HG02884 (cell line): ENCODE measurements around the gene IMMP2L.
"Not testable (repeated sequence)": the region's sequence is repeated elsewhere in the genome, so short reads cannot be mapped to it uniquely, and the experiment has no call there.

Experiments used
- ATAC-seq: cut with Tn5 transposase; IDR thresholded peaks from one replicate; pipeline ENCODE4 v1.9.1; 2021; ENCODE audit warnings: mild to moderate bottlenecking, moderate library complexity; ENCODE audit not compliant: unreplicated experiment

The IMMP2L gene

DNA sequence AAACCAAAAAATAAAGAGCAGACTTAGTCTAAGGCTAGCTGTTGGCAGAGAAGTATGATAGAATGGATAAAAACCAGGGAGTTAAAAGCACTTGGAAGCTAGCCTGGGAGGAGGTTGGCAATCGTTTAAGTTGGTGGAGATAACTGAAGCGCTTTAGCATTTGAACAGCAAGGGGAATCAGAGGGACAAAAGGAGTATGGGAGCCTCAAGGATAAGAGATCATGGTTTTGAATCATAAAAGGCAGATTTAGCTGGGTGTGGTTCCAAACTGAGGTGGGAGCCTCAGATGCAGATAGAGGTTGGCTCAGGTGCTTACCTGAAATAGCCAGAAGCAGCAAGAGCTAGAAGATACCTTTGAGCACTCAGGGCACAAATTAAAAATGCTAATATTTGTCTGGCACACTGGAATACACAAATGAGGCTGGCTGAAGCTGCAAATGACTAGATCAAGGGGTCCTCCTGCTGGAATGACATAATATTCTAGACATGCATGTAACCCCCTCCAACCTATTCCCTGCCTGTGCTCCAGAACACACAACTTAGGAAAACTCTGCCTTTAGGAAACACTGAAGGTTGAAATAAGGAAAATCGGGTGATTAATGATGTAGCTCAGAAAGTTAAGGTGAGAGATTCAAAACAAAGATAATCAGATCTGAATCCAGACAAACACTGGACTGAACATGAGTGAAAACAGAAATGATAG lies 843.6 kb downstream of the IMMP2L start:
- no peak for ATAC-seq

DNA sequence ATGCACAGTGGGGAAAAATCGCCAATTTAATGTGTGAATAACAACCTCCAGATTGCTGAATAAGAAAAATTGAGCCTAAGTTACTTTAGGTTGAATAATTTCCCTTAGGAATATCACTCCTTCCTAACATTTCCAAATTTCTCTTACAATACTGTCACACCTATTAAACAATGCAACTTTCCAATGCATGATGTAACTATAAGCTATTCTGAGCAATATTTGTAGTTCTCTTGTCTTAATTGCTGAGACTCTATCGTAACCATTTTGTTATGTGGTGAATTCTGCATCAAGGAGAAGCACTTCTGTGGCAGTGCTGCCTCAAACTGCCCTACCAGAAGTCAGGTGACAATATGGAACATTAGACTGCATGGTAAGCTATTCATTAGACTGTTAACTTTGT lies 858.1 kb downstream of the IMMP2L start:
- ATAC-seq: no peak

DNA sequence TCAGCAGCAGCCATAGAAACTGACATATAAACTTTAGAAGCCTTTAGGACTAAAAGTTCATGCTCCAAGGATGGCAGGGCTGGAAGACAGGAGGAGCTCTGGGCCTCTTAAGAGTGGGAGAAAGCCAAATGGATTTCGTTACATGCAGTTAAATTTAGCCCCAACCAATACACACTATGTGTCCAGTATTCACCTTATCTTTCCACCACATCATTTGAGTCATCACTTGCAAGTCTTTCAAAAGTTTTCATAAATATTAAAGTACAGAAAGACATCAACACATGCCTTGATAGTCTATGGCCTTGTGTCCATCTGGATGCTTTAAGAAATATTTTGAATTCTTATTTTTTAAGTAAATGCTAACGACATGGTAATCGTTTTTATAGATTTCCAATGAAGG lies 863.7 kb downstream of the IMMP2L start:
- ATAC-seq: no peak

DNA sequence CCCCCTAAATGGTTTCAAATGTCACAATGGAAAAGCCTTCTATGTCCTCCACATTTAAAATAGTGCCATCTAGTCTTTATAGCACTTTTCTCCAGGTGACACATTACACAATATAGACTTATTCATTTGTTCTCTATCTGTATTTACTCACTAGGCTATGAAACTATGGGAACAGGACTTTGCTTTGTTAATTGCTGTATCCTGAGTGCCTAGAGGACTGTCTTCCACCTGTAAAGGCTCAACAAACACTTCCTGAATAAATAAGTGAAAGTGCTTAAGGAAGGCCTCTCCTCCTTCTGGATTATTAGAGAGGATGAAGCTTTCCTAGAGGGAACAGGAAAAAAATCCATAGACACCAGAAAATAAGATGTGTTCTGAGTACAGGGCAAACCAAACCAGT lies 868.9 kb downstream of the IMMP2L start:
- ATAC-seq: no peak

DNA sequence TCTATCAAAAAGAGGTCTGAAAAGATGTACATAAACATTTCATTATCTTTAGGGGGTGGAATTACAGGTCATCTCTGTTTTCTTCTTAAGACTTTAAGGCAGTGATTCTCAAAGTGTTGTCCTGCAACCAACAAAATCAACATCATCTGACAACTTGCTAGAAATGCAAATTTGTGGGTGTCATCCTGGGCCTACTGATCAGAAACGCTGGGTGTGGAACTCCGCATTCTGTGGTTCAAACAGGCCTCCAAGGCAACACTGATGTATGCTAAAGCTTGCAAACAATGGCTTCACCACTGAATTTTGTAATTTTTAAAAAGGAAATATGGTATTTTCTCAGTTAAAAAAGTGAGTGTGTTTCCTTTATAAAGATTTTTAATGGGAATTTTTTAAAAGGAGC lies 873.4 kb downstream of the IMMP2L start:
- ATAC-seq: no peak

DNA sequence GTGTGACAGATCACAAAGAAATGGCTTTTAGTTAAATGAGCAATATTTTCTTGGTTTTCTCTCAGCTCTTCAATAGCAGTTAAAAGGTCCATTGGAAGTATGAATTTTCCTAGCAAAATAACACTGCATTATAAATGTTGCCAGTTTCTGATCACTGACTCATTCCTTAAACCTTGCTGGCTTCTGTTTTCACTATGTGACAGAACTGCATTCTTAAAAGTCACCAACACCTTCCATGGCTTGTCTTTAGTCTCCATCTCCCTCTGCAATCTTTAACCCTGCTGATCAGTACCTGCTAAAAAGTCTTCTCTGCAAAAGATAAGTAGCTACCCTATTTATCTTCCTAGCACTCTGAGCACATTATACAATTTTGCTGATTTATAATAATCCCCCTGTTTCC lies 876.4 kb downstream of the IMMP2L start:
- ATAC-seq: no peak

DNA sequence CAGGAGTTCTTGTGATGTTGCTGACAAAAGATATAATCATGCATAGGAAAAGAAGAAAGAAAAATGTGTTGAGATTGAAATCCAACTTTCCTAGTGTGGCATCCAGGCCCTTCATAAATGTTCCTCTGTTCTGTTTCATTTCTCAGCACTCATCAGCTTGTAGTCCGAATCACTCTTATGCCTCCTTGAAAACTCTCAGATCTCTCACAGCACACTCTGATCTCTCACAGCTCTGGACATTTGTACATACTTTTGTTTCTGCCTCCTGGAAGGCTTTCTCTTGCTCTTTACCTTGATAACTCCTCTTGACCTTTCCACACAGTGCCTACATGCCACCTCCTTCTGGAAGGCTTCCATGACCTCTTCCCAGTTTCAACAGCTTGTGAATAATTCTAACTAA lies 880.4 kb downstream of the IMMP2L start:
- ATAC-seq: no peak

DNA sequence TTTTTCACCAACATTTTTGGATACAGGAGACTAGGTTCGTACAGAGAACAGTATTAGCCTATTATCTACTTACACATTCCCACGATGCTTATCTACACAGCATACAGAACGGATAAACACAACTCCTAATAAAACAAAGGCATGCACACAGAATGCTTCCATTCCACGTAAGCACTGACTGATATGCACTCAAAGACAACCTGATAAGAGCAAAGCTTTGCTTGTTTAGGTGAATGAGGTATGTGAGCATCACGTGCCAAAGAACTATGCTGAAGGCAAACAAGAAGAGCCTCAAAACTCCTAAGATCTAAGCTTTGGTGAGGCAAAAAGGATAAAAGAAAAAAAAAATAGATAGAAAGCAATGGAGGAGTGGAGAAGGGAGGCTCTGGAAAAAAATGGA lies 884.9 kb downstream of the IMMP2L start:
- no peak for ATAC-seq

DNA sequence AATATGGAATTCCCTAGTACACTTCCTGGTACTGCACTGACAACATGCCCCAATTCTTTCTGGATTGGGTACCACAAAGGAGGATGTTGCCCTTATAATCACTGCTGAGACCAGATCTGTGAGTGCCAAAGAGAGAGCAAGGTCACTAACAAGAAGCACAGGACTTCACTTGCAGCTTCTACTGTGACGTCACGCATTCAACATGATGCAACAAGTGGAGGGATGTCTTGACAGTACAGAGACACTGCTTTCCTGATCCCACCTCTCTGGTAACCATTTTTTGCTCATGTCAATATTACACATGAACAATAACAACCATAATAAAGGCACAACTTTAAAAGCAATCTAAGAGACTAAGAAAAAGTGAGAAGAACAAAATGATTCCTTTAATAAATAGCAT lies 885.5 kb downstream of the IMMP2L start:
- no peak for ATAC-seq

DNA sequence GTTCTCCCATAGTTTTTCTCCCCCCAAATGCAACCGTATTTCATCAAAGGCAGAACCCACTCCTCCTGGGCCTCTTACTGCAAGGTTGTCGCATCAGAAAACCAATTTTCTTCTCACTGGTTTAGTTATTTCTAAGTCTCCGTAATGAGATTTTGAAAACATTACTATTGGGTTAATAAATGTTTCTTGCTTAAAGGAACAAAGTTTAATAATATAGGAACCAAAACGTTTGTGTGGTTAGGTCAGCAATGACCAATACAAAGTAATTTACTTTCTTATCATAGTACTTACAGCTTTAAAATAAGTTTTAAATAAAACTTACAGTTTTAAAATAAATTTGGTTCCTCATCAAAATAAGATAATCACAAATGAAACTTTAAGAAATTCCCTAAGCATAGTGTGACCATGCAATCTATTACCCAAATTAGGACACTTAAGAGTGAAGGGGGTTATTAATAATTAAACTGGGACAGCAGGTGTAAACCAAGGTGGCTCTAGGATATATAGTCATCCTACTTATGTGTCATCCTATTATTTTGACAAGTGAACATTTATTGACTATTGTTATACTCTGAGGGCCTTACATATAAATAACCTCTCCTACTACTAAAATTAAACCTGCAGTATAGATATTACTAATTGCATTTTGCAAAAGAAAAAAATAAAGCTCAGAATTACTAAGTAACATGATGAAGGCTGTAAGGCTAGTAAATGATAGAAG lies 886.7 kb downstream of the IMMP2L start:
- ATAC-seq: no peak

DNA sequence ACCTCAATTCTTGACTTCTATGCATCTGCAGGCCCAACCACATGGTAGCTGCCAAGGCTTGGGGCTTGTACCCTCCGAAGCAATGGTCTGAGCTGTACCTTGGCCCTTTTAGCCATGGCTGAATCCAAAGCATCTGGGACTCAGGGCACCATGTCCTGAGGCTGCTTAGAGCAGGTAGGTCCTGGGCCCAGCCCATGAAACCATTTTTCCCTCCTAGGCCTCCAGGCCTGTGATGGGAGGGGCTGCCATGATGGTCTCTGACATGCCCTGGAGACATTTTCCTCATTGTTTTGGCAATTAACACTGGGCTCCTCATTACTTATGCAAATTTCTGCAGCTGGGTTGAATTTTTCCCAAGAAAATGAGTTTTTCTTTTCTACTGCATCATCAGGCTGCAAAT lies 889.1 kb downstream of the IMMP2L start:
- ATAC-seq: no peak

DNA sequence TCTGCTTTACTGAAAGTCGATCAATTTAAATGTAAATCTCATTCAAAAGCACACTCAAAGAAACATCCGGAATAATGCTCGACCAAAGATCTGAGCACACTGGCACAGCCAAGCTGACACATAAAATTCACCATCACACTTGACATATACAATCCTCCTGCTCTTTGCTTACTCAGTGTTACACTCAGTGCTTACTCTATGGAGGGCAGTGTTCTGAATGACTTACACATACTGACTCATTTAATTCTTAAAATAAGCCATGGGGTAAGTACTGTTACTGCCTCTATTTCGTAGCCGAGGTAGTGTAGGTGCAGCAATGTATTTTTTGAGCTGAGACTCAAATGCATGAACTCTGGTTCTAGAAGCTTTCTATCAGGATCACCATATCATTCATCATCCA lies 892.9 kb downstream of the IMMP2L start:
- no peak for ATAC-seq

DNA sequence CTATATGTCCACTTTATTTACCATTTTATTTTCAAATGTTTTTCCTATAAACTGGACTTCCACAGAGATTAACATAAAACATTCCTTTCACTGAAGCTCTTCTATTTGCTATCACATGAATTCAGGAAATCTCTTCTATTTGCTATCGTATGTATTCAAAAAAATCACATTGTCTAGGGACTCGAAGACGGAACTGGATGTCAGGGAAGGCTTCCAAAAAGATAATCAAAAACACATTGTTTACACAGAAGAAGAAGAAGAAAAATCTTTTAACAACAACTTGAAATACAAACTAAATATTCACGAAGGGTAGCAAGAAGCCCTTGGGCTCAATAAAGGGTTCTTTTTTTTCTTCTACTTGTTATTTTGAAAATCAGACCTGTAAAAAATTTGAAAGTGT lies 897.5 kb downstream of the IMMP2L start:
- ATAC-seq: no peak

DNA sequence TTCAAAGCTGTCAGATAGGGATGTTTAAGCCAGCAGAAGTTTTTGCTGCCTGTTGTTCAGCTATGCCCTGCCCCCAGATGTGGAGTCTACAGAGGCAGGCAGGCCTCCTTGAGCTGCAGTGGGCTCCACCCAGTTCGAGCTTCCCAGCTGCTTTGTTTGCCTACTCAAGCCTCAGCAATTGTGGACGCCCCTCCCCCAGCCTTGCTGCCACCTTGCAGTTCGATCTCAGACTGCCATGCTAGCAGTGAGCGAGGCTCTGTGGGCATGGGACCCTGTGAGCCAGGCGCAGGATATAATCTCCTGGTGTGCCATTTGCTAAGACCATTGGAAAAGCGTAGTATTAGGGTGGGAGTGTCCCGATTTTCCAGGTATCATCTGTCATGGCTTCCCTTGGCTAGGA lies 901.7 kb downstream of the IMMP2L start:
- not testable (repeated sequence) for ATAC-seq

DNA sequence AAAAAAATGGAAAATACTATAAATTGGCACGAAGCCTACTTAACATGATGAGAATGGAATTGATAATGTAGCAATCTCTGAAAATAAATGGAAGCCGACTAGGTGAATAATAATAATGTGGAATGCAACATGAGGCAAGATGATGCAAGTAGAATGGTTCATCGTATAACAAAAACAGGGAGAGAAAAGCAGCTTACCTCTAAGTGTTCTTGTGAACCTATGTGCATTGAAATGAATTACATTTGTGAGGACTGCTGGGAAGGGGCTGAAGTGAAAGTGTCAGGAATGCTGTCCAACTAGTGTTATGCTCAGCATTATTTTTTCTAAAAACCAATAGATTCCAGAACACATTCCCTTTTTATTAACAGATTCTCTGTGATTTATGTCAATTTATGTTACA lies 912.0 kb downstream of the IMMP2L start:
- ATAC-seq: no peak

DNA sequence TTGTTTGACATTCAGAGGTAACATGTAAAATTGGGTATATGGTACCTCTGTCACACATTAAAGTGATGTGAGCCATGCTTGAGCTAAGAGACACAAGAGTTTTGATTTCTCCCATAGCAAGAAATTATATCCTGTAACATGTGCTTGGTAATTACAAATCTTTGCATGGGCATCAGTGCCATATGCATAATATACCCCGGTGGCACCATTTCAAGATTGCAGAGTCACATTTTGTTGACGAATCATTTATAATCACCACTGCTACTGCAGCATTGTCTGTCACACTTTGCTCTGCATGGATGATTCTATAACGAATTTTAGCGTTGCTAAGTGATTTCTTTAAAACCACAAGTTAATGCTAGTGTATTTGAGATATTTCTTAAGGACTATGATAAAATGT lies 915.0 kb downstream of the IMMP2L start:
- ATAC-seq: no peak

DNA sequence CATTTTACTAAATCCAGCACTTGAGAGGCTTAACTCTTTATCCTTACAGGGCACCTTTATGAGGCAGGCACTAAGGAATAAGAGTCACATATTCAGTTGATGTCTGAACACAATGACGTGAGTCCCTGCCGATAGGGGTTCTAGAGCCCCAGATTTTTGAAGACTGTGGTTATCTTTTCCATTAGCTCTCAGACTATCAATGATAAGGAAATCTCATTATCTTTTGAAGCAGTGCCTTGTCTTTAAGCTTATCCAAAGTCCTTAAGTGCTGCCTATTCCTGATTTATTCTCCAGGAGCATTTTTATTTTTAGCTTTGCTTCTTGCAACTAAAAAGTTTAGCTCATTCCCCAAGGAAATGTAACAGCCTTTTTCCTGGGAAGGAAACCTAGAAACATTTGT lies 915.5 kb downstream of the IMMP2L start:
- ATAC-seq: no peak

DNA sequence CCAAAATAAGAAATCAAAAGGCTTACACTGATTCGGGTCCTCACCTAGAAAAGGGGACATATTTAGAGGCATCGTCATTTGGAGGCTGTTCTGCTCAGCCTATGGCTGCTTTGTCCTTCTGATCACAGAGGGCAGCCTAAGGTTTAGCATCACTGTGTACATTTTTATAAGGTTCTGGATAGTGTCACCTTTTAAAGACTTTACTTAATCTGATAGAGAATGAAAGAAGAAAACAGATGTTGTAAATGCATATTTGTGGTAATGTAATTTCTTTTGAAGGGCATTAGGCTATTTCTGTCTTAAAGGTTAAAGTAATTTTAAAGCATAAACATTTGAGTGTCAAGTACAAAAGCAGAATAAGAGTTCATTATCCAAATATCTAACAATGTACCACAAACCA lies 916.7 kb downstream of the IMMP2L start:
- no peak for ATAC-seq

DNA sequence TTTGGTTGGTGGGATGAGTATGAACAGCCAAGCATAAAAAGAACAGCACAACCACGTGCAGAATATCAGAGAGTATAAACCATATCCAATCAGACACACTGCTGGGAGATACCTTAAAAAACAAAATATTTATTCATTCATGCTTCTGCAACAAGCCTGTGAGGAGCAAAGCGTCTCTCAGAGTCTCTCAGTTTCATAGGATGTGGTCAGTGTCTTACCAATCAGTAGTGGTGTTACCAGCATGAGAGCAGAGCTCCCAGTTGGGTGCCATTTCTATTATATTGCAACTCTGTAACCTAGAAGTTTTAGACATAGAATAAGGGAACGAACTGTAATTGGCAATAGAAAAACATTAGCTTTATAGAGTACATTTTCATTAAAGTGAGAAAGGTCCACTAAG lies 917.2 kb downstream of the IMMP2L start:
- no peak for ATAC-seq

DNA sequence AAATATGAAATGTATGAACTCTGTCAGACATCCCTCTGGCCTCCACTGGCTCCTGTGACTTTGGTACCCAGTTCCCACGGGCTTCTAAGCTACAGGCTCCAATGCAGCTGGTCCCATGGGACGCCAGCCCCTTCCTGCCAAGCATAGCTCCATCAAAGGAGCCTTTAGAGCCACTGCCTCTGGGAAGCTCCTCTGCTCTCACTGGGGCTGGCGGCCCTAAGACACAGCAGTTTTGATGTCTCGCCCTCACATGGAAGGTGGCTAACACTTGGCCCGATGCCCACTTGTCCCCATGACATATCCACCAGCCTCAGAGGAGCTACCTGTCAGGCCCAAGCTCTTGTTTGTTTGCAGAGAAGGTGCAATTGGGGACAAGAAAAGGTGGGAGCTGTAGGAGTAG lies 925.0 kb downstream of the IMMP2L start:
- no peak for ATAC-seq

DNA sequence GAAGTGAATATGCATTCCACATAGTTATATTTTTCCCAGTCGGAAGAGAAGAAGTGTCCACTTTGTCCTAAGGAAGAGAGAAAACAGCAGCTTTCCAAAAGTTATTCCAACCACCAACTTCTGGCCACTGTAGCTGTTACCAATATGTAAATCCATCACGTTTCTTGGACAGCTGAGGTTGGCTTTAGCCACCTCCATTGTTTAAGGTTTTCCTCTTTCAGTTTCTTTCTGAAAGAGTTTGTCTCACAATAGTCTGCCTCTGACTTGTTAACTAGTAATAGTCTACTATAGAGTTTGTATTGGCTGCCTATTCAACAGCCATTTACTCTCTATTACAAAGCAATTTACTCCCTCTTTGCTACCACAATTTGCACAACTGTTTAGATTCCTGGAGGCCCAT lies 929.0 kb downstream of the IMMP2L start:
- no peak for ATAC-seq

DNA sequence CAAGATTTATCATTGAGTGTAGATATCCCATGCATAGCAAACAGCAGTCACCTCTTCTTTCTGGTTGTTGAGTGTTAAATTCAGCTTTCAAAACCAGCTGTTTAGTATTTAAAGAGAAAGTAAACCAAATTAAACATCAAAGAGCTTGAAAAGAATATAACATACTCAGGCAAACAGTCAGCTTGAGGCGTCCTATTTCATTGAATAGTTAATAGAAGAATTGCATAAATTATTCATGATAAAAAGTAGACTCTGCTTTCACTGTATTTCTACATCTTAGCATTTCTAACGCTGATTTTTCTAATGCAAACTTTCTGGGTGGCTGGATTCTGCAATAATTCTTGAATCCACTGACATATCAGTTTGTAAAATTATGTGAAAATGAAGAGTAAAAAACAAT lies 935.9 kb downstream of the IMMP2L start:
- no peak for ATAC-seq

DNA sequence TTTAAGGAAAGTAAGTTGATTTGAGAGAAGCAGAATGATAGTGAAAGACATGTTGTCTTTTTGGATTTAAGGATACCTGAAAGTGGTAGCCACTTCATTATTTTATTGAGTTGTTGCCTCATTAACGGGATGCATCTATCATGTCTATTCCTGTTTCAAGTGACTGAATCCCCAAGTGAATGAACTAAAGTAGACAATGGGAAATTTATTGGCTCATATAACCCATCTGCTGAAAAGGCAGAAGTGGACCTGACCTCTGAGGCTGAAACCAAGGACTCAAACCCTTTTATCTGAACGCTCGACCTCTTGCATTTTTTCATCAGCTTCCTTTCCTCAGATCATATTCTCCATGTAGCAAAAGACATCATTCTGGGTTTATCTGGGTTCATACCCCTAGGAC lies 937.0 kb downstream of the IMMP2L start:
- ATAC-seq: no peak
